ENCODE results near the gene PIK3IP1. TPM values are rescaled to one million over a fixed set of nuclear protein-coding genes. Genes with fewer than 3 reads are reported as not detected.

Gene PIK3IP1
- total RNA-seq, 4 donors from 2014 or later, result 32.8 to 61.2 (median 47.1) TPM

DNA sequence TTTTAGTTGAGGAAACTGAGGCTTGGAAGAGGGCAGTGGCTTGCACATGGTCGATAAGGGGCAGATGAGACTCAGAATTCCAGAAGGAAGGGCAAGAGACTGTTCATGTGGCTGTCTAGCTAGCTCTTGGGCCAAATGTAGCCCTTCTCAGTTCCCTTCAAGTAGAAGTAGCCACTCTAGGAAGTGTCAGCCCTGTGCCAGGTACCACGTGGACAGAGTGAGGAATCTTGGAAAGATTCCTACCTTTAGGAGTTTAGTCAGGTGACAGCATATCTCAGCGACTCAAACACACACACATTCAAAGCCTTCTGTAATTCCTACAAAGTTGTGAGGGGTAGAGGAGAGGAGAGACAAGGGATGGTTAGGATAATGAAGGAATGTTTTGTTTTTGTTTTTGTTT, 18.3 kb downstream of the PIK3IP1 start:
- DNase-seq (ENCODE audit: low spot score) (no peak), ATAC-seq (ENCODE audit: low FRiP score) (no peak)
- TF ChIP-seq, protein P1, sequence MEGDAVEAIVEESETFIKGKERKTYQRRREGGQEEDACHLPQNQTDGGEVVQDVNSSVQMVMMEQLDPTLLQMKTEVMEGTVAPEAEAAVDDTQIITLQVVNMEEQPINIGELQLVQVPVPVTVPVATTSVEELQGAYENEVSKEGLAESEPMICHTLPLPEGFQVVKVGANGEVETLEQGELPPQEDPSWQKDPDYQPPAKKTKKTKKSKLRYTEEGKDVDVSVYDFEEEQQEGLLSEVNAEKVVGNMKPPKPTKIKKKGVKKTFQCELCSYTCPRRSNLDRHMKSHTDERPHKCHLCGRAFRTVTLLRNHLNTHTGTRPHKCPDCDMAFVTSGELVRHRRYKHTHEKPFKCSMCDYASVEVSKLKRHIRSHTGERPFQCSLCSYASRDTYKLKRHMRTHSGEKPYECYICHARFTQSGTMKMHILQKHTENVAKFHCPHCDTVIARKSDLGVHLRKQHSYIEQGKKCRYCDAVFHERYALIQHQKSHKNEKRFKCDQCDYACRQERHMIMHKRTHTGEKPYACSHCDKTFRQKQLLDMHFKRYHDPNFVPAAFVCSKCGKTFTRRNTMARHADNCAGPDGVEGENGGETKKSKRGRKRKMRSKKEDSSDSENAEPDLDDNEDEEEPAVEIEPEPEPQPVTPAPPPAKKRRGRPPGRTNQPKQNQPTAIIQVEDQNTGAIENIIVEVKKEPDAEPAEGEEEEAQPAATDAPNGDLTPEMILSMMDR (IDR thresholded peaks at IDR 0.05), result no peak

DNA sequence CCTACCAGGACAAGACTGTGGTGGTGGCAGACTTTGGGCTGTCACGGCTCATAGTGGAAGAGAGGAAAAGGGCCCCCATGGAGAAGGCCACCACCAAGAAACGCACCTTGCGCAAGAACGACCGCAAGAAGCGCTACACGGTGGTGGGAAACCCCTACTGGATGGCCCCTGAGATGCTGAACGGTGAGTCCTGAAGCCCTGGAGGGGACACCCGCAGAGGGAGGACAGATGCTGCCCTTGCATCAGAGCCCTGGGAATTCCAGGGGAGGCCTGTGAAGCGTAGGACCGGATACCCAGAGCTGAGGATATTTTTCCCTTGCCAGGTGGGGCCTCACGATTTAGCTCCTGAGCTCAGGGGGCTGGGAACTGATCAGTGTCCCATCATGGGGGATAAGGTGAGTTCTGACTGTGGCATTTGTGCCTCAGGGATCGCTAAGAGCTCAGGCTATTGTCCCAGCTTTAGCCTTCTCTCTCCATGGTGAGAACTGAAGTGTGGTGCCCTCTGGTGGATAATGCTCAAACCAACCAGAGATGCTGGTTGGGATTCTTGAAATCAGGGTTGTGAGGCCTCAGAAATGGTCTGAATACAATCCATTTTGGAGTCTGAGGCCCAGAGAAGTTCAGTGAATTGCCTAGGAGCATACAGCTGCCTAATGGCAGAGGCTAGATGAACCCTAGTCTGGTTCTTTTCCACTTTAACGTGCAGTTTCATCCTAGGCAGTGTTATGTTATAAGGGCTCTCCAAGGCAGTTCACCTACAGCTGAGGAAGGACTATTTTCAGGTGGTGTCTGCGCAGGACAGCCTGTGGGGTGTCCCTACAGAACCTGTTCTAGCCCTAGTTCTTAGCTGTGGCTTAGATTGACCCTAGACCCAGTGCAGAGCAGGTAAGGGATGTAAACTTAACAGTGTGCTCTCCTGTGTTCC, 19.5 kb downstream of the PIK3IP1 start:
- peak; percentile 55 for ATAC-seq (ENCODE audit: low FRiP score)
- TF ChIP-seq, protein P1 (IDR thresholded peaks at IDR 0.05), result peak in 1 of 3 donors; percentile 9
- DNase-seq (ENCODE audit: low spot score), result no peak

DNA sequence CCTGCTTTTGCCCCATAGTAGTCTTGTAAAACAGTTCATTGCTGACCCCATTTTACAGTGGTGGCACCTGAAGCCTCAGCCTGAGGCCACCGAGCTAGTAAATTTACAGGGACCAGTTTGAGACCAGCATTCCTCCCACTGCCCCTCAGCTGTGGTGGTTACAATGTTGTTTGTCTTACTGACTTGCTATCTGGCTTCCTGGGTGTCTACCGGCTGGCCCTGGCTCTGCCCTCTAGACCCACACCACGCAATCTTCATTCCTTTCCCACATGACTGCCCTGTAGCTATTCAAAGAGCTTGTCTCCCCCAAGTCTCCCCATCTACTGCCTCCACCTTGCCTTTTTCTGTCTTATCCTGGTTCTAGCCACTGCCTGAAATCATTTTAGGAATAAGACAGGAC, 20.8 kb downstream of the PIK3IP1 start:
- no peak for DNase-seq (ENCODE audit: low spot score)
- TF ChIP-seq, protein P1 (IDR thresholded peaks at IDR 0.05), result no peak
- no peak for ATAC-seq (ENCODE audit: low FRiP score)

DNA sequence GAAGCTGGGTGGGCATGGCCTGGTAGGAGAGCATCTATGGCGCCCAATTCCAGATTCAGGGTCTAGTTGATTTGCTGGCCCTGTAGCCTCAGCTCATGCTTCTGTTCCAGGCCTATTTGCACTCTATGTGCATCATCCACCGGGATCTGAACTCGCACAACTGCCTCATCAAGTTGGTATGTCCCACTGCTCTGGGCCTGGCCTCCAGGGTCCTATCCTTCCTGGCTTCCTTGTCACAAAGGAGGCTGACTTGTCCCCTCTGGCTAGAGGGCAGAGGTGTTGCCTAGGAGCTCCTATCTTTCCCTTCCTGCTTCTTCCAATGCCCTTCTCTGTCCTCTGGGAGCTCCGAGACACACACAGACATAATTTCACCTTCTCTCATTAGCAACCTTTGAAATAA, 21.3 kb downstream of the PIK3IP1 start:
- DNase-seq (ENCODE audit: low spot score) (no peak), ATAC-seq (ENCODE audit: low FRiP score) (no peak)
- TF ChIP-seq, protein P1 (IDR thresholded peaks at IDR 0.05), result no peak

DNA sequence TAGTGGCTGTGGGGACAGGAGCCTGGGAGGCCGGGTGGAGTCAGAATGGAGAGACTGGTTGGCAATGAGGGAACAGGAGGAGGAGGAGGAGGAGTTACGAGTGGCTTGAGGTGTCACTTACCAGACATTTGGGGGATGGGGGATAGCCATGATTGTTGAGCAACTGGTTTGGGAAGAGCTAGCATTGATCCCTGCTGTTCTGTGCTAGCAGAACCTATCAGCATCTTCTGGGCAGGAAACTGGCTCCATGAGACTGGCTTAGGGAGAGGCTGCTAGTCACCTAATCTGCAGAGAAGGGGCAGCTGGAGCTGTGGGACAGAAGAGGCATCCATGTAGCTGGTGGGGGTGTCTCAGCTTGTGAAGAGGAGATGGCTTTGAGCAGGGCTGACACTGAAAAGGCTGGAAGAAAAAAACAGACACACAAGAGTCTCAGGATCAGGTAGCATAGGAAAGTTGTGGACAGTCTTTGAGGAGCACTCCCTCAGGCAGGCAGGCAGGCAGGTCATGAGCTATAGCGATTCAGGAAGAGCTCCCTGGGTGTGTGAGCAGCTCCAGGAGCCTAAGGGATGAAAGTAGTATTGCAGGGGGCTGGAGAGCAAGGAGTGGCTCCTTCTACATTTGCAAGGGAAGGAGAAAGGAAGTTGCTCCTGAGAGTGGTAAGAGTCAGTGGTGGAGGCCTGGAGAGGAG, 22.3 kb downstream of the PIK3IP1 start:
- ATAC-seq (ENCODE audit: low FRiP score), result no peak
- TF ChIP-seq, protein P1 (IDR thresholded peaks at IDR 0.05), result no peak
- no peak for DNase-seq (ENCODE audit: low spot score)

DNA sequence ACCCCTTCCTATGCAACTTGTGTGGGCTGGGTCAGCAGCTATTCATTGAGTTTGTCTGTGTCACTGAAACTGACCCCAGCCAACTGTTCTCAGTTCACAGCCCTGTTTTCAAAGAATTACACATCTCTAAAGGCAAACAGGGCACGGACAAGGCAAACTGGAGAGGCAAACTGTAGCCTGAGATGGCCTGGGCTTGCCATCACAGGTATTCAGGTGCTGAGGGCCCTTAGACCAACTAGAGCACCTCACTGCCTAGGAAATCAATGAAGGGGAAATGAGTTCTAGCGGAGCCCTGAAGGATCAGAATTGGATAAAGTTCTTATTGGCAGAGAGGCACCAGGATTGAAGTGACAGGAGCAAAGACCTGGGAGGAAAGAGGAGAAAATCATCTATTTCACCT, 24.0 kb downstream of the PIK3IP1 start:
- ATAC-seq (ENCODE audit: low FRiP score) (no peak), DNase-seq (ENCODE audit: low spot score) (no peak)
- TF ChIP-seq, protein P1 (IDR thresholded peaks at IDR 0.05), result no peak
